Hepatocyte (in vitro differentiated cells): ENCODE results near the gene ASXL1. TPM values are rescaled to one million over a fixed set of nuclear protein-coding genes. Genes with fewer than 3 reads are reported as not detected.
A peak's percentile ranks its signal among the peaks of the same experiment; 100 is the strongest.

Experiments
- DNase-seq: peaks from one replicate; pipeline ENCODE4 v3.0.0-alpha.2; 2016; ENCODE audit warnings: low spot score
- H2AFZ ChIP-seq: fragments of 200-600 bp; sonication (generic); 2 replicates; pipeline ENCODE4 v1.6.0; 2016; ENCODE audit warnings: antibody characterized with exemption, mild to moderate bottlenecking
- H3K27ac ChIP-seq: fragments of 200-600 bp; sonication (generic); 2 replicates; pipeline ENCODE4 v1.5.1; 2016; ENCODE audit warnings: mild to moderate bottlenecking
- H3K27me3 ChIP-seq: fragments of 200-600 bp; sonication (generic); 2 replicates; pipeline ENCODE4 v1.6.1; 2016
- H3K36me3 ChIP-seq: fragments of 200-600 bp; sonication (generic); replicated peaks from 2 replicates; pipeline ENCODE4 v1.5.1; 2016; ENCODE audit warnings: low read depth; ENCODE audit not compliant: insufficient read depth
- H3K4me1 ChIP-seq: fragments of 200-600 bp; sonication (generic); 2 replicates; pipeline ENCODE4 v1.5.1; 2016; ENCODE audit warnings: mild to moderate bottlenecking, moderate library complexity; ENCODE audit not compliant: insufficient read depth
- H3K4me2 ChIP-seq: fragments of 200-600 bp; sonication (generic); 2 replicates; pipeline ENCODE4 v1.6.0; 2016
- H3K4me3 ChIP-seq: fragments of 200-600 bp; sonication (generic); 2 replicates; pipeline ENCODE4 v1.5.1; 2016; ENCODE audit warnings: mild to moderate bottlenecking
- H3K79me2 ChIP-seq: fragments of 200-600 bp; sonication (generic); 2 replicates; pipeline ENCODE4 v1.6.0; 2017; ENCODE audit warnings: mild to moderate bottlenecking
- H3K9me2 ChIP-seq: fragments of 200-600 bp; sonication (generic); replicated peaks from 2 replicates; pipeline ENCODE4 v1.6.0; 2017; ENCODE audit warnings: mild to moderate bottlenecking; ENCODE audit not compliant: insufficient read depth
- H3K9me3 ChIP-seq: fragments of 200-600 bp; sonication (generic); 2 replicates; pipeline ENCODE4 v1.5.1; 2016; ENCODE audit warnings: low read depth, mild to moderate bottlenecking
- H4K20me1 ChIP-seq: fragments of 200-600 bp; sonication (generic); 2 replicates; pipeline ENCODE4 v1.6.0; 2016; ENCODE audit warnings: mild to moderate bottlenecking; ENCODE audit not compliant: insufficient read depth, poor library complexity, severe bottlenecking
- CTCF ChIP-seq: fragments of 200-600 bp; sonication (generic); IDR thresholded peaks from 2 replicates; pipeline ENCODE4 v1.5.1; 2016; ENCODE audit warnings: antibody characterized with exemption, mild to moderate bottlenecking; ENCODE audit not compliant: poor library complexity
- EZH2 ChIP-seq: fragments of 200-600 bp; sonication (generic); IDR thresholded peaks from 2 replicates; pipeline ENCODE4 v1.6.1; 2016; ENCODE audit warnings: antibody characterized with exemption, mild to moderate bottlenecking, borderline replicate concordance
- EZH2phosphoT487 ChIP-seq: fragments of 200-600 bp; sonication (generic); IDR thresholded peaks from one replicate; pipeline ENCODE4 v1.6.1; 2018; ENCODE audit warnings: antibody characterized with exemption, mild to moderate bottlenecking, low read depth, moderate library complexity; ENCODE audit not compliant: unreplicated experiment, severe bottlenecking
- WGBS: methylation state at CpG from one replicate; pipeline ENCODE4 v1.1.6; 2016; ENCODE audit warnings: low lambda C conversion rate; ENCODE audit errors: missing lambda C conversion rate; 5-methylcytosine and 5-hydroxymethylcytosine counted together
- polyA plus RNA-seq: library from polyadenylated mRNA; unstranded; fragments of >200 nt; fragmentation: Nextera tagmentation; extraction: Ambion mirVana; gene quantifications from 2 replicates; pipeline ENCODE4 v1.2.1, GENCODE V29; 2016
- total RNA-seq: library from RNA; depleted of rRNA; stranded (reverse); fragments of >200 nt; gene quantifications from 2 replicates; pipeline ENCODE4 v1.2.3, GENCODE V29; 2014

The ASXL1 gene
- total and polyA plus RNA-seq, 2 experiments from 2014 or later, result 82.0 to 95.6 TPM

GRCh38 chr20:32480371-32481241, 122.5 kb downstream of the ASXL1 start:
- H3K4me1 ChIP-seq, result peaks cover 66% of the 10 kb centered on the region
- DNase-seq, result peak; percentile 62
- 65% methylated on average over 12 of the region's 12 CpGs for WGBS

GRCh38 chr20:32481311-32482142, 123.4 kb downstream of the ASXL1 start:
- Histone ChIP-seq H3K9me2 (no peaks in the 10 kb centered on the region), H3K9me3 (no peaks in the 10 kb centered on the region), H2AFZ (no peak overlapping the region), H3K4me1 (peaks cover 66% of the 10 kb centered on the region), H3K4me2 (peak overlapping the region; percentile 99), H3K36me3 (no peaks in the 10 kb centered on the region), H4K20me1 (peaks cover 62% of the 10 kb centered on the region), H3K79me2 (peaks cover 76% of the 10 kb centered on the region), H3K27me3 (no peaks in the 10 kb centered on the region), H3K4me3 (peak overlapping the region; percentile 99), H3K27ac (peak overlapping the region; percentile 96)
- TF ChIP-seq EZH2phosphoT487 (no peak), CTCF (no peak)
- WGBS, result 33% methylated on average over 13 of the region's 13 CpGs
- peak; percentile 54 for DNase-seq

More at GRCh38 chr20:32480371-32481241, 122.5 kb downstream of the ASXL1 start:
- Histone ChIP-seq H3K9me2 (no peaks in the 10 kb centered on the region), H2AFZ (no peak overlapping the region), H3K27ac (peak overlapping the region; percentile 96), H4K20me1 (peaks cover 67% of the 10 kb centered on the region), H3K9me3 (no peaks in the 10 kb centered on the region), H3K27me3 (no peaks in the 10 kb centered on the region), H3K4me2 (peak overlapping the region; percentile 99), H3K36me3 (no peaks in the 10 kb centered on the region), H3K4me3 (no peak overlapping the region), H3K79me2 (peaks cover 79% of the 10 kb centered on the region)
- no peak for TF ChIP-seq CTCF
- no peak for TF ChIP-seq EZH2phosphoT487
- no peak for TF ChIP-seq EZH2

- H3K4me3 ChIP-seq, result peak overlapping the region; percentile 99
- peaks cover 74% of the 10 kb centered on the region for H3K79me2 ChIP-seq
- DNase-seq, result no peak
- peaks cover 57% of the 10 kb centered on the region for H4K20me1 ChIP-seq
- H2AFZ ChIP-seq, result no peak overlapping the region
- H3K4me2 ChIP-seq, result peak overlapping the region; percentile 99
- H3K9me3 ChIP-seq, result no peaks in the 10 kb centered on the region
- no peaks in the 10 kb centered on the region for H3K27me3 ChIP-seq
- H3K9me2 ChIP-seq, result no peaks in the 10 kb centered on the region
- peaks cover 61% of the 10 kb centered on the region for H3K4me1 ChIP-seq
- WGBS, result 2% methylated on average over 9 of the region's 9 CpGs
- H3K27ac ChIP-seq, result peak overlapping the region; percentile 96
- no peaks in the 10 kb centered on the region for H3K36me3 ChIP-seq
- TF ChIP-seq EZH2 (no peak), CTCF (no peak), EZH2phosphoT487 (no peak)
Observed at GRCh38 chr20:32482143-32482441, 124.0 kb downstream of the ASXL1 start.
